NCI-H526 treated with DMSO at 0.1 percent for 48 hours (cell line): Measurements from ENCODE around the gene TEKT5.

ENCODE experiments used
- DNase-seq: peaks from one replicate; lab custom pipeline; 2025; lab: John Stamatoyannopoulos, UW

TEKT5 gene

DNA sequence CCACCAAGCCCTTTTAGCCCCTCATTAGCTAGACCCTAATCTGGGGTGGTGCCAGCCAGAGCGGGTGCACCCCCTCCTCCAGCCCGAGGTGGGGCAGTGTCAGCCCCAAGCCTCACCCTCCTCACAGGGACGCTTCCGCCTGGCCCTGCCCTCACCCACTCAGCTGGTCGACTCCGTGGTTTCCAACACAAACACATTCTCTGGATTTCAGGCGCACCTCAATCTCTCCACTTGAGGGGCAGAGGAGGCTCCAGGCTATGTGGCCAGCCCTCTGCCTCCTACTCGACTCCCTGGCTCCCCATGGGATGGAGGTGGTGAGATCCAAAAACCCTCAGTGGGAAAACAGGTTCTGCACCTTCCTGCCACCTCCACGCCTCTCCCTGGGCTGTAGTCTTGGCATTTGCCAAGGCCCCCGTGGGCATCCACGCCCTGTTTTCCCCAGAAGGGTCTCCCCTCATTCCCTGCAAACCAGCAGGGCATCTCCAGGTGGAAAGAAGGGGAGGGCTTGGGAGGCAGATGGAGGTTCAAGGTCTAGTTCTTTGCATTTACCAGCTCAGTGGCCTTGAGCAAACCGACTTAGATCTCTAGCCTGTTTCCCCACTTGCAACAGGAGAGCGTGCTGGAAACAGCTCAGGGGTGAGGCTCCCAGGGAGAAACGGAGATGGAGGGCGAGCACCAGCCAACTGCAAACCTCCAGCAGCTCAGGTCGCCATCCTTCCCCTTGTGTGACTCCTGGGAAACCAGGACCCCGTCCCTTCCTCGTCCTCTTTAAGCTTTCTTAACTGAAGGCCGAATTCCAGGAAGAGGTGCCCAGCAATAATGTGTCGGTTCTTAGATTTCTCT lies 116.0 kb downstream of the TEKT5 start:
- peak; percentile 48 for DNase-seq
